ENCODE data around the gene DPH7. TPM values are rescaled to one million over a fixed set of nuclear protein-coding genes. Genes with fewer than 3 reads are reported as not detected.
"Not testable (repeated sequence)": the region's sequence is repeated elsewhere in the genome, so short reads cannot be mapped to it uniquely, and the experiment has no call there.

DPH7 gene
- total and polyA plus RNA-seq, 2 donors = 26.2 to 93.1 TPM

DNA sequence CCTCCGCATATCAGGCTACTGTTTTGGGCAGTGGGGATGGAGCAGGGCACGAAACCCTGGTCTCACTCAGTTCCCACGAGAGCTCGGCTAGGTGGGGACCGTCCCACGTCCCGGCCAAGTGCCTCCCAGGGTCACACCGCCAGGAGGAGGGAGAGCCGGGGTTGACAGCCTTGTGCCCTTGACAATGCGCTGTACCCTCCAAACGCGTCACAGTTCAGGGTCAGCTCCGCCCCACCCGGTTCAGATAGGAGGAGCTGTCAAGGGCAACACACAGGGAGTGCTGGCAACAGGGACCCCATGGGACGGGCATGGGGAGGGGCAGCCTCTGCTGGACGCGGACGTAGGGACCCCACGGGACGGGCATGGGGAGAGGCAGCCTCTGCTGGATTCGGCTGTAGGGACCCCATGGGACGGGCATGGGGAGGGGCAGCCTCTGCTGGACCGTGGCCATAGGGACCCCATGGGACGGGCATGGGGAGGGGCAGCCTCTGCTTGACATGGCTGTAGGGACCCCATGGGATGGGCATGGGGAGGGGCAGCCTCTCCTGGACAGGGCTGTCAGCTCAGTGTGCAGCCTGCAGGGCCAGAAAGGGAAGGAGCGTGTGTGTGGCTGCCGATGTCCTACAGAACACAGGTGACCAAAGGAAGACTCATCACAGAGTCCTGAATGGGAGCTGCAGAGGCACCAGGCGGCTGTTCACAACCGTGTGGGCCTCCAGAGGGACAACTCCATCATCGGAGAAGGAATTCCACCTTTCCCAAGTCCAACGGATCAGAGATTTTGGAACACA, 57.9 kb downstream of the DPH7 start:
- 95% methylated on average over 30 of the region's 30 CpGs for WGBS
- no peaks in the 10 kb centered on the region for H3K4me1 ChIP-seq (ENCODE audit: control insufficient read depth in 2 of 2, insufficient read depth in 2 of 2, low read length in 2 of 2)
- no peak overlapping the region for H3K27ac ChIP-seq (ENCODE audit: low read depth in 1 of 2, low read length in 1 of 2)
- H3K27me3 ChIP-seq (ENCODE audit: control insufficient read depth in 2 of 2, insufficient read depth in 1 of 2, low read length in 1 of 2) = no peaks in the 10 kb centered on the region
- no peak for DNase-seq (ENCODE audit: low read depth in 6 of 9, low spot score in 9 of 9)
- H3K36me3 ChIP-seq (ENCODE audit: control insufficient read depth in 2 of 2, insufficient read depth in 2 of 2, low read length in 1 of 2) = no peaks in the 10 kb centered on the region
- H3K9me3 ChIP-seq (ENCODE audit: control insufficient read depth in 2 of 2, insufficient read depth in 1 of 2, low read length in 1 of 2) = no peaks in the 10 kb centered on the region
- H3K4me3 ChIP-seq (ENCODE audit: low read length in 2 of 2) = no peak overlapping the region

DNA sequence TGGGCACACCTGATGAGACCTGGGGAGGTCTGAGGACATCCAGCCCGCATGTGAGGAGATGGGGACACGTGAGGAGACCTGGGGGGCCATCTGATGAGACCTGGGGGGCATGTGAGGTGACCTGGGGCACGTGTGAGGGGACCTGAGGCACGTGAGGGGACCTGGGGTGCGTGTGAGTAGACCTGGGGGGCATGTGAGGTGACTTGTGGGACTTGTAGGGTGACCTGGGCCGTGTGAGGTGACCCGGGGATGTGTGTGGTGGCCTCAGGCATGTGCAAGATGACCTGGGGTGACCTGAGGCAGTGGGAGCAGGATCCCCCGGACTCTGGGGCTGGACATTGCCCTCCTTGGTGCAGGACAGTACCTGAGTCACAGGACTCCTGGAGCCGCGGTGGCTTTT, 59.2 kb downstream of the DPH7 start:
- H3K4me3 ChIP-seq (ENCODE audit: low read length in 2 of 2) = no peak overlapping the region
- H3K27me3 ChIP-seq (ENCODE audit: control insufficient read depth in 2 of 2, insufficient read depth in 1 of 2, low read length in 1 of 2) = no peaks in the 10 kb centered on the region
- no peaks in the 10 kb centered on the region for H3K36me3 ChIP-seq (ENCODE audit: control insufficient read depth in 2 of 2, insufficient read depth in 2 of 2, low read length in 1 of 2)
- no peaks in the 10 kb centered on the region for H3K4me1 ChIP-seq (ENCODE audit: control insufficient read depth in 2 of 2, insufficient read depth in 2 of 2, low read length in 2 of 2)
- 87% methylated on average over 10 of the region's 10 CpGs for WGBS
- peaks cover 0 to 4% of the 10 kb centered on the region in 2 donors for H3K9me3 ChIP-seq (ENCODE audit: control insufficient read depth in 2 of 2, insufficient read depth in 1 of 2, low read length in 1 of 2)
- no peak overlapping the region for H3K27ac ChIP-seq (ENCODE audit: low read depth in 1 of 2, low read length in 1 of 2)
- DNase-seq (ENCODE audit: low read depth in 6 of 9, low spot score in 9 of 9) = no peak

DNA sequence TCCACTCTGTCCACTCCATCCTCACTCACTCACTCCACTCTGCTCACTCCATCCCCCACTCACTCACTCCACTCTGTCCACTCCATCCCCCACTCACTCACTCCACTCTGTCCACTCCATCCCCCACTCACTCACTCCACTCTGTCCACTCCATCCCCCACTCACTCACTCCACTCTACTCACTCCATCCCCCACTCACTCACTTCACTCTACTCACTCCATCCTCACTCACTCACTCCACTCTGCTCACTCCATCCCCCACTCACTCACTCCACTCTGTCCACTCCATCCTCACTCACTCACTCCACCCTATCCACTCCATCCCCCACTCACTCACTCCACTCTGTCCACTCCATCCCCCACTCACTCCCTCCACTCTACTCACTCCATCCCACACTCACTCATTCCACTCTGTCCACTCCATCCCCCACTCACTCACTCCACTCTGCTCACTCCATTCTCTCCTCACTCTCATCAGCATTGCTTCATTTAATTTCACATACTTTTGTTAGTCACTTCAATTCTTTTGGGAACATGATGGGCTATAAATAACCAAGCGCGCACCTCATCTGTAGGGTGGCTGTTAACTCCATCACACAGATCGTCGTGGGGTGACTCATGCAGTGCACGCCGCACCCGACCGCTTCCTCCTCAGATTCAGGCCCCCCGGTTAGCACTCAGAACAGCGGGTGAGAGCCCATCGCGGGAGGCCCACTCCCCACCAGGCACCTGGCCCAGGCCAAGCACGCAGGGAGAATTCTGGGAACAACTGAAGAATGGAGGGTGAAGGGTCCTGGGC, 59.9 kb downstream of the DPH7 start:
- H3K27ac ChIP-seq (ENCODE audit: low read depth in 1 of 2, low read length in 1 of 2); DNase-seq (ENCODE audit: low read depth in 6 of 9, low spot score in 9 of 9); H3K4me3 ChIP-seq (ENCODE audit: low read length in 2 of 2); H3K36me3 ChIP-seq (ENCODE audit: control insufficient read depth in 2 of 2, insufficient read depth in 2 of 2, low read length in 1 of 2); H3K9me3 ChIP-seq (ENCODE audit: control insufficient read depth in 2 of 2, insufficient read depth in 1 of 2, low read length in 1 of 2); H3K27me3 ChIP-seq (ENCODE audit: control insufficient read depth in 2 of 2, insufficient read depth in 1 of 2, low read length in 1 of 2); H3K4me1 ChIP-seq (ENCODE audit: control insufficient read depth in 2 of 2, insufficient read depth in 2 of 2, low read length in 2 of 2): not testable (repeated sequence)
- WGBS = 94% methylated on average over 13 of the region's 13 CpGs

- H3K9me3 ChIP-seq (ENCODE audit: control insufficient read depth in 2 of 2, insufficient read depth in 1 of 2, low read length in 1 of 2) = peaks cover 0 to 4% of the 10 kb centered on the region in 2 donors
- no peaks in the 10 kb centered on the region for H3K36me3 ChIP-seq (ENCODE audit: control insufficient read depth in 2 of 2, insufficient read depth in 2 of 2, low read length in 1 of 2)
- no peak overlapping the region for H3K27ac ChIP-seq (ENCODE audit: low read depth in 1 of 2, low read length in 1 of 2)
- no peak for DNase-seq (ENCODE audit: low read depth in 6 of 9, low spot score in 9 of 9)
- H3K4me3 ChIP-seq (ENCODE audit: low read length in 2 of 2) = no peak overlapping the region
- H3K27me3 ChIP-seq (ENCODE audit: control insufficient read depth in 2 of 2, insufficient read depth in 1 of 2, low read length in 1 of 2) = no peaks in the 10 kb centered on the region
- 92% methylated on average over 10 of the region's 10 CpGs for WGBS
- H3K4me1 ChIP-seq (ENCODE audit: control insufficient read depth in 2 of 2, insufficient read depth in 2 of 2, low read length in 2 of 2) = no peaks in the 10 kb centered on the region
These were observed 62.4 kb downstream of the DPH7 start for GRCh38 chr9:137516144-137516917.

DNA sequence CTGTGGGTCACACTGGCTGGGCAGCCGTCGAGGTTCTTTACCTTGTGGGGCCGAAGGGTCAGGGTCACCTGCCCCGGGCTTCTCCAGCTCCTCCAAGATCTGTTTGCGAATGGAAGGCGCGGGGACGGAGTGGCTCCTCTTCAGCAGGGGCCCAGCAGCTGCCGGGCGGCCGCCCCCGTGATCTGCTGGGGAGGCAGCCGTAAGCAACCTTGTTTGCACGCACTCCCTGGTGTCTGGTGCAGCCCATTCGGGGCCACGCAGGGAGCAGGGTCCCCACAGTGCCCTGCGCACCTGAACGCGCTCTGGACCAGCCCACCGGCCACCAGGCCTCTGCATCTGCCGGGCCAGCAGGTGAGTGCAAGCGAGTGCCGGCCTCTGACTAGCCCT, 63.4 kb downstream of the DPH7 start:
- DNase-seq (ENCODE audit: low read depth in 6 of 9, low spot score in 9 of 9) = no peak
- Histone ChIP-seq H3K4me3 (ENCODE audit: low read length in 2 of 2) (no peak overlapping the region), H3K4me1 (ENCODE audit: control insufficient read depth in 2 of 2, insufficient read depth in 2 of 2, low read length in 2 of 2) (no peaks in the 10 kb centered on the region), H3K36me3 (ENCODE audit: control insufficient read depth in 2 of 2, insufficient read depth in 2 of 2, low read length in 1 of 2) (no peaks in the 10 kb centered on the region), H3K27me3 (ENCODE audit: control insufficient read depth in 2 of 2, insufficient read depth in 1 of 2, low read length in 1 of 2) (no peaks in the 10 kb centered on the region), H3K27ac (ENCODE audit: low read depth in 1 of 2, low read length in 1 of 2) (no peak overlapping the region), H3K9me3 (ENCODE audit: control insufficient read depth in 2 of 2, insufficient read depth in 1 of 2, low read length in 1 of 2) (peaks cover 0 to 4% of the 10 kb centered on the region in 2 donors)
- WGBS = 97% methylated on average over 23 of the region's 23 CpGs

GRCh38 chr9:137514691-137515337, 63.9 kb downstream of the DPH7 start:
- H3K27me3 ChIP-seq (ENCODE audit: control insufficient read depth in 2 of 2, insufficient read depth in 1 of 2, low read length in 1 of 2) = no peaks in the 10 kb centered on the region
- H3K4me3 ChIP-seq (ENCODE audit: low read length in 2 of 2) = no peak overlapping the region
- WGBS = 96% methylated on average over 29 of the region's 30 CpGs
- no peaks in the 10 kb centered on the region for H3K36me3 ChIP-seq (ENCODE audit: control insufficient read depth in 2 of 2, insufficient read depth in 2 of 2, low read length in 1 of 2)
- H3K4me1 ChIP-seq (ENCODE audit: control insufficient read depth in 2 of 2, insufficient read depth in 2 of 2, low read length in 2 of 2) = no peaks in the 10 kb centered on the region
- DNase-seq (ENCODE audit: low read depth in 6 of 9, low spot score in 9 of 9) = no peak
- peaks cover 0 to 4% of the 10 kb centered on the region in 2 donors for H3K9me3 ChIP-seq (ENCODE audit: control insufficient read depth in 2 of 2, insufficient read depth in 1 of 2, low read length in 1 of 2)
- H3K27ac ChIP-seq (ENCODE audit: low read depth in 1 of 2, low read length in 1 of 2) = no peak overlapping the region

GRCh38 chr9:137513801-137514570, 64.7 kb downstream of the DPH7 start:
- WGBS = 94% methylated on average over 42 of the region's 42 CpGs
- H3K4me3 ChIP-seq (ENCODE audit: low read length in 2 of 2) = not testable (repeated sequence)

GRCh38 chr9:137513136-137513535, 65.6 kb downstream of the DPH7 start:
- H3K4me1 ChIP-seq (ENCODE audit: control insufficient read depth in 2 of 2, insufficient read depth in 2 of 2, low read length in 2 of 2); H3K9me3 ChIP-seq (ENCODE audit: control insufficient read depth in 2 of 2, insufficient read depth in 1 of 2, low read length in 1 of 2); H3K27ac ChIP-seq (ENCODE audit: low read depth in 1 of 2, low read length in 1 of 2); H3K36me3 ChIP-seq (ENCODE audit: control insufficient read depth in 2 of 2, insufficient read depth in 2 of 2, low read length in 1 of 2); H3K4me3 ChIP-seq (ENCODE audit: low read length in 2 of 2); DNase-seq (ENCODE audit: low read depth in 6 of 9, low spot score in 9 of 9); H3K27me3 ChIP-seq (ENCODE audit: control insufficient read depth in 2 of 2, insufficient read depth in 1 of 2, low read length in 1 of 2): not testable (repeated sequence)
- WGBS = 87% methylated on average over 5 of the region's 5 CpGs

More at GRCh38 chr9:137513801-137514570, 64.7 kb downstream of the DPH7 start:
- H3K4me1 ChIP-seq (ENCODE audit: control insufficient read depth in 2 of 2, insufficient read depth in 2 of 2, low read length in 2 of 2); H3K9me3 ChIP-seq (ENCODE audit: control insufficient read depth in 2 of 2, insufficient read depth in 1 of 2, low read length in 1 of 2); H3K27ac ChIP-seq (ENCODE audit: low read depth in 1 of 2, low read length in 1 of 2); H3K36me3 ChIP-seq (ENCODE audit: control insufficient read depth in 2 of 2, insufficient read depth in 2 of 2, low read length in 1 of 2); DNase-seq (ENCODE audit: low read depth in 6 of 9, low spot score in 9 of 9); H3K27me3 ChIP-seq (ENCODE audit: control insufficient read depth in 2 of 2, insufficient read depth in 1 of 2, low read length in 1 of 2): not testable (repeated sequence)

Data from thymus (tissue), 11 donors.